ENCODE data around the gene AK8.

Gene AK8

DNA sequence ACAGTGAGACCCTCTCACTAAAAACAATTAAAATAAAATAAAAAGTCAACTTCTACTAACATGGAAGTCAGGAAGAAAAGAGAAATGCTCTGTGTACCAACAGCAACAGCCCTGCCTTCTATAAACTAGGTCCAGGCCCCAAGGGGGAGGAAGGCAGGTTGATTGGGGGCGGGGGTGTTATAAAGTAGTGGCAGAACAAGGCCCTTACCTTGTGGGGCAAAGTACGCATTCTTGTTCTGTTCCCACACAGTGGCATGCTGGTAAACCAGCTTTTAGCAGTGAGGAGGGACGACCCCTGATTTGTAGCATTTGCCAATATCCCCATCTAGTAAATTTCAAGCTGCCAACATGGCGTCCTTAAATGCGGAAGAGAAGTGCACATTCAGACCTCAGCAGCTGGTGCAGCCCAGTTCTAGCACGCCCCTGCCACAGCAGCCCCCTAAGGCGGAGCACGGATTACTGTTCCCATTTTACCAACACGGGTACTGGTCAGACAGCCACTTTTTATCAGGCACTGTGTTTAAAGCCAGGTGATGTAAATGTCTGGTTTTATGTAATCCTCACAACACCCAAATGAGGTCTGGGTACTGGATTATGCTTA, 138.3 kb downstream of the AK8 start:
- in situ Hi-C loops (cut with HindIII; ENCODE audit: low sequenced_read_pairs) = no loop called here
- no peak overlapping the region for H3K4me3 ChIP-seq (ENCODE audit: low read depth, low read length)
- TF ChIP-seq, protein P1, sequence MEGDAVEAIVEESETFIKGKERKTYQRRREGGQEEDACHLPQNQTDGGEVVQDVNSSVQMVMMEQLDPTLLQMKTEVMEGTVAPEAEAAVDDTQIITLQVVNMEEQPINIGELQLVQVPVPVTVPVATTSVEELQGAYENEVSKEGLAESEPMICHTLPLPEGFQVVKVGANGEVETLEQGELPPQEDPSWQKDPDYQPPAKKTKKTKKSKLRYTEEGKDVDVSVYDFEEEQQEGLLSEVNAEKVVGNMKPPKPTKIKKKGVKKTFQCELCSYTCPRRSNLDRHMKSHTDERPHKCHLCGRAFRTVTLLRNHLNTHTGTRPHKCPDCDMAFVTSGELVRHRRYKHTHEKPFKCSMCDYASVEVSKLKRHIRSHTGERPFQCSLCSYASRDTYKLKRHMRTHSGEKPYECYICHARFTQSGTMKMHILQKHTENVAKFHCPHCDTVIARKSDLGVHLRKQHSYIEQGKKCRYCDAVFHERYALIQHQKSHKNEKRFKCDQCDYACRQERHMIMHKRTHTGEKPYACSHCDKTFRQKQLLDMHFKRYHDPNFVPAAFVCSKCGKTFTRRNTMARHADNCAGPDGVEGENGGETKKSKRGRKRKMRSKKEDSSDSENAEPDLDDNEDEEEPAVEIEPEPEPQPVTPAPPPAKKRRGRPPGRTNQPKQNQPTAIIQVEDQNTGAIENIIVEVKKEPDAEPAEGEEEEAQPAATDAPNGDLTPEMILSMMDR (IDR thresholded peaks at IDR 0.05; ENCODE audit: low read depth, low read length) = no peak
- DNase-seq (ENCODE audit: low read depth, low spot score) = no peak

DNA sequence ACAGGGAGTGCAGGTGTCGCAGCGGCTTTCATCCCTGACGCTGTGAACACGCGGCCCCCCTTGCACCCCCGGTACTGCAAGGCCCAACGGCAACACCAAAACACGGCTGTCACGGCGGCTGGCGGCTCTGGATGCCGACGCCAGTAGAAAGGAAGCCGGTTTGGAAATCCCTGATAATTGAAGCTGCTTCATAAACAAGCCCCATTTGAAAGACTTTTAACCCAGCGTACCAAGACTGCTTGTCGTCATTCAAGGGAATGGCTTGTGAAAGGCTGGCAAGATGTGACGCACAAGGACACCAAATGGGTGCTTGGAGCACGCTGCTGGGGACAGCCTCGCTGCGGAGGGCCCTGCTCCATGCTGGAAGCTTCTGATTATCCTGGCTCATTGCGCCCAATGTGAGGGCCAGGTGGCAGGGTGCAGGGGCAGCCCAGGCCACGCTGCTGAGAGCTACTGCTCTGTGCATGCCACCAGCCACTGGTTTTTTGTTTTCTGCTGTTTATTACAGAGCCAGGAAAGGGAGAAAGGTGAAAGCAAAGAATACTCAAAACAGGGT, 144.7 kb downstream of the AK8 start:
- TF ChIP-seq, protein P1 (IDR thresholded peaks at IDR 0.05; ENCODE audit: low read depth, low read length) = no peak
- DNase-seq (ENCODE audit: low read depth, low spot score) = no peak
- no peak overlapping the region for H3K4me3 ChIP-seq (ENCODE audit: low read depth, low read length)
- in situ Hi-C loops (cut with HindIII; ENCODE audit: low sequenced_read_pairs) = no loop called here

DNA sequence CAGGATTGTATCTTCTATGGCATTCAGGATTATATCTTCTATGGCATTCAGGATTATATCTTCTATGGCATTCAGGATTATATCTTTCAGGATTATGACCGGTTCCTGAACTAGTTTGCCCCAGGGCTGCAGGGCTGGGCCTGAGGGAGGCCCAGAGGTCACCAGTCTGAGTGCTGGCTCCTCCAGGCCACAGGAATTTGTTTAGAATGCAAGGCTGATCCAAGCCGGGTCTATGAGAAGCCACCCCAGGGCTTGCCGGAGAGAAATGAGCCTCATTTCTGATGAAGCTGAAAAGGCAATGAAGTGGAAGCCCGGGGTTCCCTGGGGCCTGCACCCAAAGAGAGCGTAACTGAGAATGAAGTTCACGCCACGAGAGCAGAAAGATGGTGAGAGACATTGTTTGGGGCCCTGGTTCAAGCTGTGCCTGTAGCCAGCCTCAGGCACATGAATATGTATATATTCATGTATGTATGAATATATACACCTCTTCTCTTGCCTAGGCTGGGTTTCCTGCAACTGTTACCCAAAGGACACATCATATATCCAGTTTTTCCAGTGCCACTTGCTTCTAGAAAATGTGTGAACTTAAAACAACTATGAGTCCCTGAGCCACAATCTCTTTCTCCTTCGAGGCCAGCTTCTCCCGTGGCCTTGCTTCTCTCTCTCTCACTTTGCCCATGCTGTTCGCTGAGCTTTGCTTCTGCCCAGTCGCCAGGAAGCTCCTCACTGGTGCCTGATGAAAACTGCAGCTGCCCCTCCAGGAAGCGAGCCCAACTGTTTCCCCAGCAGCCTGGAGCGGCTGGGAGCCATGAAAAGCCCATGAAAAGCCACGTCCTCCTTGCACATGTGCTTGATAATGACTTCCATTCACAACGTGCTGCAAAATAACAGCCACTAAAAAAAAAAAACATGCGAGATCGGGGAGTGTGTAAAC, 145.5 kb downstream of the AK8 start:
- no peak overlapping the region for H3K4me3 ChIP-seq (ENCODE audit: low read depth, low read length)
- DNase-seq (ENCODE audit: low read depth, low spot score) = no peak
- in situ Hi-C loops (cut with HindIII; ENCODE audit: low sequenced_read_pairs) = no loop called here
- TF ChIP-seq, protein P1 (IDR thresholded peaks at IDR 0.05; ENCODE audit: low read depth, low read length) = no peak

DNA sequence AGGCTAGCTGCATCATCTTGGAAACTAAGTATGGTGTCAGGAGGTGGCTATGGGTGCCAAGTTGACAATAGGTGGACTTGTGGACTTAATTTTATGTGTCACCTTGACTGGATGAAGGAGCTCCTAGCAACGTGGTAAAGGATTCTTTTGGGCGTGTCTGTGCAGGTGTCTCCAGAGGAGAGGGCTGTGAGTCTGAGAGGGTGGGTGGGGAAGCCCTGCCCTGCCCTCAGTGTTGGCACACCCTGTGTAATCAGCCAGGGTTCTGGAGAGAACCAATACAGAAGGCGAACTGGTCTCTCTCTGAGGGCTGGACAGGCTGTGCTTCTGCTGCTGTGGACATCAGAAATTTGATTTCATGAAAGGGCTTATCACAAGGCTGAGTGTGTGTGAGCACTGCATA, 146.9 kb downstream of the AK8 start:
- in situ Hi-C loops (cut with HindIII; ENCODE audit: low sequenced_read_pairs) = no loop called here
- no peak for DNase-seq (ENCODE audit: low read depth, low spot score)

DNA sequence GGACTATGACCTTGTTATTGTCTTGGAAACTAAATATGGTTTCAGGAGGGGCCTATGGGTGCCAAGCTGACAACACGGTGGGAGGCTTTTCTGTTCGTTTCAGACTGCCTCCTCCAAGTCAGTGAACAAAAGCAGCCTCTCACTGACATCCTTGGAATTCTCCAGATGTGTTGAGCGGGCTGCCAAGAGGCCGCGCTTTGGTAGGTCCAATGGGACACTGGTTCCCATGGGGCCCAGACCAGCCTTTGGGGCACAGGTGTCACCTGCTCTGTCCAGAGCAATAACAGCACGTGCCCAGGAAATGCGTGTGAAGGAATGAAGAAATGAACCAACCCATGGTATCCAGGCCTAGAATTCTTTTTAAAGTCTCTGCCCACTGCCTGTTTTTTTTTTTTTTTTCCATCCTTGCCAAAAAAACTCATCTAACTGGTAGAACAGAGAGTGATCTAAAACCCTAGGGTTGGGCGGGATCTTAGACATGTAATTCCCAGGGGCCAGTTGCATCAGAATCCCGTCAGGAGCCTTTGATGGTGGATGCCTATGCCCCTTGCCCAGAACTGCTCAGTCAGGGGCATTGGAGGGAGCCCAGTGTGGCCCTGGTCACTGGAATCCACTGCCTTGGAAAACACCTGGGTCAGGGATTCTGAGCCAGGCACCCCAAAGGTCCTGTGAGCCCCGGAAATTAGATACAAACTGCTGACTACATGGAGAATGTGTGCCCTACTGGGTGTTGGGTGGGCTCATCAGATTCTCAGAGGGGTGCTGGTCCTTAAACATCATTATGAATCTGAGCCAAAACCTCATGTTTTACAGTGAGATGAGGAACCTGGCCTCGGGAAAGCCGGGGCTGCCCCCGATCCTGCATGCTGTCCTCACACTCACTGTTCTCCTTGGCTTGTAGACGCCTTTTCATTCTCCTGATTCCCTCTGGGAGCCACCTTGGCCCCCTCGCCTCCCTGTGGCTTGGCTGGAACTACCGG, 147.7 kb downstream of the AK8 start:
- H3K4me3 ChIP-seq (ENCODE audit: low read depth, low read length) = no peak overlapping the region
- in situ Hi-C loops (cut with HindIII; ENCODE audit: low sequenced_read_pairs) = no loop called here
- TF ChIP-seq, protein P1 (IDR thresholded peaks at IDR 0.05; ENCODE audit: low read depth, low read length) = no peak
- no peak for DNase-seq (ENCODE audit: low read depth, low spot score)

More for the DNA sequence above, 146.9 kb downstream of the AK8 start:
- TF ChIP-seq, protein P1 (IDR thresholded peaks at IDR 0.05; ENCODE audit: low read depth, low read length) = no peak
- H3K4me3 ChIP-seq (ENCODE audit: low read depth, low read length) = no peak overlapping the region

Measured in astrocyte of the spinal cord (primary cell).